Transverse colon (tissue), 4 donors: ENCODE results near the gene LEMD1.

Source experiments
- POLR2AphosphoS5 ChIP-seq, 3 donors: sonication (generic); formaldehyde crosslinking; IDR thresholded peaks; one replicate each; pipeline ENCODE4 v1.6.1; 2016; ENCODE audit warnings: antibody characterized with exemption in 3 of 3
- TF ChIP-seq, protein P1 (sequence below), 5 experiments: fragments of 200-600 bp in 3 of 5; fragments of 450-650 bp in 2 of 5; sonication (generic) in 3 of 5; IDR thresholded peaks; 1 replicate in 2 of 5; 2 replicates in 3 of 5; pipeline ENCODE4 v1.5.1; 2016 to 2017; ENCODE audit warnings: antibody characterized with exemption in 5 of 5, inconsistent platforms in 3 of 5, mild to moderate bottlenecking in 2 of 5, moderate library complexity in 1 of 5

DNA sequence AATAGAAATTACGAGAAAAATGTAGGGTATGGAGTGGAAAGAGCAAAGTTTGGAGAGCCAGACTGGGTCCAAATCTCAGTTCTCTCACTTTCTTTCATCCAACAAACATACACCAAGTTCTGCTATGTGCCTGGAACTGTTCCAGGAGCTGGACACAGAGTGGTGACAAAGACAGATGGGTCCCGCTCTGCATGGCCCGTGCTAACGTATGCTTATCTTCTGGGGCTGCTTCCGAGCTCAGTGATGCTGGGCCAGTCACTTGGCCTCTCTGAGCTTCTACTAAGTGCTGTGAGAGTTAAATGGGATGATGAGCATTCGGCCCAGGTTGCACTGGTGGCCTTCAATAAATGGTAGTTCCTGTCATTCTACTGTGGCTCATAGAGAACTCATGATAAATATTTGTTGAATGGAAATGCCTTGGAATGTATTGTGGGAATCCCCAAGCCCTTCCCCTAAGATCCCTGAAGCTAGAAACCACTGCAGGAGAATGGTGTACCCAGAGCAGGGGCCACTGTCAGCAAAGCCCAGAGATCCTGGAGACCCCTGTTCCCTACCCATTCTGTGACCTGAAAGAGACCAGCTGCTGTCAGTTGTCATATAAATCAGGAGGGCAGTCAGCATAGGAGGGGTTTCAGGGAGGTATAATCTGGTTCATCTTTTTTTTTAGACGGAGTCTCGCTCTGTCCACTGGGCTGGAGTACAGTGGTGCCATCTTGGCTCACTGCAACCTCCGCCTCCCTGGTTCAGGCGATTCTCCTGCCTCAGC lies 3.8 kb downstream of the LEMD1 start:
- TF ChIP-seq POLR2AphosphoS5 (IDR thresholded peaks at IDR 0.05): no peak
- TF ChIP-seq, protein P1, sequence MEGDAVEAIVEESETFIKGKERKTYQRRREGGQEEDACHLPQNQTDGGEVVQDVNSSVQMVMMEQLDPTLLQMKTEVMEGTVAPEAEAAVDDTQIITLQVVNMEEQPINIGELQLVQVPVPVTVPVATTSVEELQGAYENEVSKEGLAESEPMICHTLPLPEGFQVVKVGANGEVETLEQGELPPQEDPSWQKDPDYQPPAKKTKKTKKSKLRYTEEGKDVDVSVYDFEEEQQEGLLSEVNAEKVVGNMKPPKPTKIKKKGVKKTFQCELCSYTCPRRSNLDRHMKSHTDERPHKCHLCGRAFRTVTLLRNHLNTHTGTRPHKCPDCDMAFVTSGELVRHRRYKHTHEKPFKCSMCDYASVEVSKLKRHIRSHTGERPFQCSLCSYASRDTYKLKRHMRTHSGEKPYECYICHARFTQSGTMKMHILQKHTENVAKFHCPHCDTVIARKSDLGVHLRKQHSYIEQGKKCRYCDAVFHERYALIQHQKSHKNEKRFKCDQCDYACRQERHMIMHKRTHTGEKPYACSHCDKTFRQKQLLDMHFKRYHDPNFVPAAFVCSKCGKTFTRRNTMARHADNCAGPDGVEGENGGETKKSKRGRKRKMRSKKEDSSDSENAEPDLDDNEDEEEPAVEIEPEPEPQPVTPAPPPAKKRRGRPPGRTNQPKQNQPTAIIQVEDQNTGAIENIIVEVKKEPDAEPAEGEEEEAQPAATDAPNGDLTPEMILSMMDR (IDR thresholded peaks at IDR 0.05): no peak
